ENCODE results near the gene TP63. TPM values are rescaled to one million over a fixed set of nuclear protein-coding genes. Genes with fewer than 3 reads are reported as not detected.

Gene TP63
- total RNA-seq, 1 experiment from 2014 or later: 41.9 TPM

DNA sequence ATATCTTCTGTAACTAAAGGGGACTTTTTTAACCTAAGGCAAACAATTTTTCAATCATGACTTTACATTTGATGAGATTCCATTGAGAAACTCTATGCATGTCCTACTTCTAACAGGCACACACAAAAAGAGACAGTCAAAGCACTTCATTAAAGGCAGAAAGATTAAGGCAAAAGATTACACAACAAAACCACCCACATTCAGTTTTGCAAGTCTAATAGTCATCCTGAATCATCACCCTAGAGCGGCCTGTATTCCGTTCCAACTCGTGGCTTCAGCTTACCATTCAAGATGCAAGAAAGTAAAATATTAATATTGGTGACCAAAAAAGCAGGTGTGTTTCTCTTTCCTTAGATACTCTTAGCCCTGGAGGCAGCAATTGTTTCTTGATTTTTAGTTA, 283.6 kb downstream of the TP63 start:
- Mint-ChIP-seq H3K9me3 (ENCODE audit: unreplicated experiment) (no peaks in the 10 kb centered on the region), H3K4me3 (ENCODE audit: unreplicated experiment) (no peak overlapping the region), H3K36me3 (ENCODE audit: insufficient read depth, unreplicated experiment) (no peaks in the 10 kb centered on the region), H3K27ac (ENCODE audit: low read depth, unreplicated experiment) (peak overlapping the region; percentile 59), H3K4me1 (ENCODE audit: insufficient read depth, unreplicated experiment) (peaks cover 37% of the 10 kb centered on the region), H3K27me3 (ENCODE audit: insufficient read depth, unreplicated experiment) (no peaks in the 10 kb centered on the region)
- POLR2A ChIA-PET: interaction anchor here (0.7 to 3.7 kb wide), 11 partner anchors 12 to 1228 kb away, joined by 3 to 32 read pairs (median 4); no protein-coding TSS in a partner anchor
- no TSS peak for BruUV-seq (replicated peaks)
- DNase-seq (ENCODE audit: unreplicated experiment): peak; percentile 96
- intact Hi-C loops (cut with micrococcal nuclease): loop anchor here (1.0 to 2.0 kb wide), 2 partner anchors 23 to 74 kb away; no protein-coding TSS in a partner anchor
- CTCF ChIA-PET: interaction anchor here (0.7 to 1.3 kb wide), 2 partner anchors 21 to 646 kb away, joined by 3 to 4 read pairs; no protein-coding TSS in a partner anchor
- TF ChIP-seq, protein P1, sequence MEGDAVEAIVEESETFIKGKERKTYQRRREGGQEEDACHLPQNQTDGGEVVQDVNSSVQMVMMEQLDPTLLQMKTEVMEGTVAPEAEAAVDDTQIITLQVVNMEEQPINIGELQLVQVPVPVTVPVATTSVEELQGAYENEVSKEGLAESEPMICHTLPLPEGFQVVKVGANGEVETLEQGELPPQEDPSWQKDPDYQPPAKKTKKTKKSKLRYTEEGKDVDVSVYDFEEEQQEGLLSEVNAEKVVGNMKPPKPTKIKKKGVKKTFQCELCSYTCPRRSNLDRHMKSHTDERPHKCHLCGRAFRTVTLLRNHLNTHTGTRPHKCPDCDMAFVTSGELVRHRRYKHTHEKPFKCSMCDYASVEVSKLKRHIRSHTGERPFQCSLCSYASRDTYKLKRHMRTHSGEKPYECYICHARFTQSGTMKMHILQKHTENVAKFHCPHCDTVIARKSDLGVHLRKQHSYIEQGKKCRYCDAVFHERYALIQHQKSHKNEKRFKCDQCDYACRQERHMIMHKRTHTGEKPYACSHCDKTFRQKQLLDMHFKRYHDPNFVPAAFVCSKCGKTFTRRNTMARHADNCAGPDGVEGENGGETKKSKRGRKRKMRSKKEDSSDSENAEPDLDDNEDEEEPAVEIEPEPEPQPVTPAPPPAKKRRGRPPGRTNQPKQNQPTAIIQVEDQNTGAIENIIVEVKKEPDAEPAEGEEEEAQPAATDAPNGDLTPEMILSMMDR (IDR thresholded peaks at IDR 0.05; ENCODE audit: unreplicated experiment): no peak

DNA sequence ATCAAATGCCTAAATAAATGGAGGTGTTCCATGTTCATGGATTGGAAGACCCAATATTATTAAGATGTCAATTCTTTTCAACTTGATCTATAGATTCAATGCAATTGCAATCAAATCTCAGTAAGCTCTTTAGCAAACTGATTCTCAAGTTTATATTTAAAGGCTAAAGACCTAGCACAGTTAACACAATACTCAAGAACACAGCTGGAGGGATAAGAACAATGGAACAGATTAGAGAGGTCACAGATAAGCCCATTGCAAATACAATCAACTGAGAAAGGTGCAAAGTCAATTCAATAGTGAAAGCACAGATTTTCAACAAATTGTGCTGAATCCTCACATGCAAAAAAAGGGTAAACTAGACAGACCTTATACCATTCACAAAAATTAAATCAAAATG, 290.6 kb downstream of the TP63 start:
- Mint-ChIP-seq H3K36me3 (ENCODE audit: insufficient read depth, unreplicated experiment) (no peaks in the 10 kb centered on the region), H3K4me3 (ENCODE audit: unreplicated experiment) (no peak overlapping the region), H3K27ac (ENCODE audit: low read depth, unreplicated experiment) (no peak overlapping the region), H3K4me1 (ENCODE audit: insufficient read depth, unreplicated experiment) (no peaks in the 10 kb centered on the region), H3K27me3 (ENCODE audit: insufficient read depth, unreplicated experiment) (no peaks in the 10 kb centered on the region), H3K9me3 (ENCODE audit: unreplicated experiment) (no peaks in the 10 kb centered on the region)
- intact Hi-C loops (cut with micrococcal nuclease): no loop called here
- POLR2A ChIA-PET: interaction anchor here (0.7 to 1.2 kb wide), 2 partner anchors 14 to 144 kb away, joined by 3 read pairs; no protein-coding TSS in a partner anchor
- TF ChIP-seq, protein P1 (IDR thresholded peaks at IDR 0.05; ENCODE audit: unreplicated experiment): no peak
- no peak for DNase-seq (ENCODE audit: unreplicated experiment)
- no TSS peak for BruUV-seq (replicated peaks)
- CTCF ChIA-PET: no interaction called here

DNA sequence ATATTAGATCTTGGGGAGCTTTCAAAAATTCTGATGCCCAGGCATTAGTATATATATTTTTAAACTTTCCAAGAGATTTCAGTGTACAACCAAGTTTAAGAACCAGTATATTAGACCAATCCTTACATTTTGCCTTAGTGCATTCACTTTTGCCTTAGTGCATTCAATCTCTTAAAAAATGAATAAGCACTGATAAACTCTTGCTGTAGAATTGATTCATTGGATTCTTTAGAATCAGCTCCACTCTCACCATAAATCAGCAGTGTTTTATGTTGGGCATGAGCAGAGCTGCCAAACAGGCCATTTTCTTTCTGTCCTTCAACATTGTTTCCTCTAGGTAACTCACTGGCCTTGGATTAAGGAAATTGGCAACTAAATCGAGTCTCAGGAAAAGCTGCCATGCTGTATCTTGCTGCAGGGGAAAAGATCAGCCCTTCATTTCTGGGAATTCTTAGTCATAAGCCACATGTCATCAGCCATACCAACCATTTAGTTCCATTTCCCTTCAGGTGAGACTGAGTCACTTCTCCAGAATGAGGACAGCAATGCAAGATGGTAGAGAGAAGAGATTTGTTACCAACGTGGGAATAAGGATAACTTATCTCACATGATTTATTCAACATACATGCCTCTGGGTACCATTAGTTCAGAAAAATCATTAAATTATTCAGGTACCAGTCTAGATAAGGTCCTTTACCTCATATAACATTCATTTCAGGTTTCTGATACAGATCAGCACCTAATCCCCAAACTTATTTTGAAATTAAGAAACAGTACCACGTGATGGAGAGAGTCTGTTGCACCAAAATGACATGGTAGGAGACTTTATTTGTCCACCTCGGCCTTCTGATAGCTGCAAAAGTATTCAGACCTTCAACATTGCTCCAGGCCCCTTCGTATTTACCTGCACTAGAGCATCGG, 297.0 kb downstream of the TP63 start:
- BruUV-seq (replicated peaks): no TSS peak
- POLR2A ChIA-PET: interaction anchor here (0.7 to 4.7 kb wide), 9 partner anchors 8 to 449 kb away, joined by 3 to 29 read pairs (median 4); no protein-coding TSS in a partner anchor

More for the DNA sequence above, 297.0 kb downstream of the TP63 start:
- Mint-ChIP-seq H3K4me3 (ENCODE audit: unreplicated experiment) (no peak overlapping the region), H3K27ac (ENCODE audit: low read depth, unreplicated experiment) (peak overlapping the region; percentile 85), H3K4me1 (ENCODE audit: insufficient read depth, unreplicated experiment) (peaks cover 15% of the 10 kb centered on the region), H3K36me3 (ENCODE audit: insufficient read depth, unreplicated experiment) (no peaks in the 10 kb centered on the region), H3K27me3 (ENCODE audit: insufficient read depth, unreplicated experiment) (no peaks in the 10 kb centered on the region), H3K9me3 (ENCODE audit: unreplicated experiment) (no peaks in the 10 kb centered on the region)
- TF ChIP-seq, protein P1 (IDR thresholded peaks at IDR 0.05; ENCODE audit: unreplicated experiment): no peak
- DNase-seq (ENCODE audit: unreplicated experiment): peak; percentile 84
- CTCF ChIA-PET: no interaction called here
- intact Hi-C loops (cut with micrococcal nuclease): no loop called here
